HuH-7 (cell line): ENCODE results near the gene IHH.

Experiments
- DNase-seq: peaks from one replicate; pipeline ENCODE4 v3.0.0; 2011; ENCODE audit warnings: low spot score

Gene IHH

DNA sequence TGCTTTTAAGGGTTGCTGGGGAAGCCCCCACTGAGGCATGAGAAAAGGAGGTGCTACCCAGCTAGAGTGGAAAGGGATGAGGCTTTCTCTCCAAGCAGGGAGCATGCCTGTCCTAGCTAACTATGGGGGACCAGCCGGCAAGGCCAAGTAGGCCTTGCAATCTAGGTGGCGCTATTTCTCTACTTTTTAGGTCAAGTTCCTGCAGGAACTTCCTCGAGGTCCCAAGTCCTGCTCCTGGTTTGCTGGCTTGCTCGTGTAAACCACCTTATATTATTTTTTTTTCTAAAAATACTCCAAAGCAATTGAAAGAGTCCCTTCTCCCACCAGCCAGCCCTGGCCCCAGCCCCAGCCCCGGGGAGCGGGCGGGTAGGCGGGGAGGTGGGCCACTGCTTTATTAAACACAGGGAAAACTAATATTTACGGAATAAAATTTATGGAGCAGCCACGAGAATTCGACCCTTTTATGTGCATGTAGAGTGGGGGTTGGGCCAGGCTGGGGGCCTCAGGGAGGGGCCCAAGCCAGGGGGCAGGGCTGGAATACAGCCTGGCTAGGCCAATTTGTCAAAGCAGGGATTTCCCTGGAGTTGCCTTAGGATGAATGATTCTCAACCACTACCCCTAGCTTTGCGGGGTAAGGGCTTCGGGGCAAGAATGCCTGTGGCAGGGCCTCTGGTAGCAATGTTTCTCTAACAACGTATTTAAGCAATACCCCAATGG lies 12.8 kb upstream of the IHH start:
- DNase-seq = peak; percentile 65

DNA sequence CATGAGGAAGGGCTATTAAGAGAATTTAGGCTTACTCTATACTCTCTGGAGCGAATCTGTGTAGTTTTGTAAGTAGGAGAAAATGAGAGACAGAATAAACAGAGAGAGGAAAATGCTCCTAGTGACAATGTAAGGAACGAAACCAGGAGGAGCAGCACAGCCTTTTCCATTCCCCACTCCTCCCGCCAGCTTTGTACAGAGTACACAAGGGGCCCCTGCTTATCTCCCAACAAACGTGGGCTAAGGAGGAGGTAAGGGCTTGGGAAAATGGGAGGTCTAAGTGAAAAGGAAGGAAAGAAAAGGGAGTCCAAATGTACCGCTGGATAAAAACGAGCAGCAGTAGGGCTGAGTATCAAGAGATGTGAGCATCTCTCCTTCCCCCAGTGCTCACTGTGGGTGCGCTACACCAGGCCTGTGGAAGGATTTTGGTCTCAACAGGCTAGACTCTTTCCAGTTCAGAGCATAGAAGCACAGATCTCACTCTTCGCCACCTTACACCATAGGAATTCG lies 12.1 kb upstream of the IHH start:
- DNase-seq = no peak

DNA sequence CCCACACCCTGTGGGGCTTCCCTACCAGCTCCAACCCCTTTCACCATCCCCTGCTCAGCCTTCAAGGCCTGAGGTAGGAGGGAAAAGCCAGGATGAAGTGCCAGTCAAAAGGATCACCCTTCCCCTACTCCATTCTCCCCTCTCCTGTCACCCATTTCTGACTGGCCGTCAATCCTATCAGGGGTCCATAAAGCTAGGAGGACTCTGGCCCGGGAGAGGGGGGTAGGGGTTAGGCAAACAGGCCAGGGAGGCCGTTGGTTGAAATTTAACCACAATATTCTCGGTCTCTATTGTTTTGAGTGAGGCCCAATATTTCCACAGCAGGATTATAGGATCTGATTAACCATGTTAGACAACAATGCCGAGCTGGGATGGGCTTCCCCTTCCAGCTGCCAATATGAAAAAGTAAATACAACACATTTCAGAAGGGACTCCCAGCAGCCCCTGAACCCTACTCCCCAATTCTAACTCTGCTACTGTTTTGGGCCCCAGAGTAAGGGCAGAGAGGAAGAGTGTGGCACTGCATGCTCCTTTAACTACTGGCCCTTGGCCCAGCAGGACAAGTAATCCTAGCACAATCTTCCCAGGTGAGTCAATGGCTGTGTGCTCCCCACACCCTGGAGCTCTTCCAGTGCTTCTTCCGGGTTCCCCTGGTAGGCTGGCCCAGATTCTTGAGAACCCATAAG lies 10.6 kb upstream of the IHH start:
- peak; percentile 67 for DNase-seq

DNA sequence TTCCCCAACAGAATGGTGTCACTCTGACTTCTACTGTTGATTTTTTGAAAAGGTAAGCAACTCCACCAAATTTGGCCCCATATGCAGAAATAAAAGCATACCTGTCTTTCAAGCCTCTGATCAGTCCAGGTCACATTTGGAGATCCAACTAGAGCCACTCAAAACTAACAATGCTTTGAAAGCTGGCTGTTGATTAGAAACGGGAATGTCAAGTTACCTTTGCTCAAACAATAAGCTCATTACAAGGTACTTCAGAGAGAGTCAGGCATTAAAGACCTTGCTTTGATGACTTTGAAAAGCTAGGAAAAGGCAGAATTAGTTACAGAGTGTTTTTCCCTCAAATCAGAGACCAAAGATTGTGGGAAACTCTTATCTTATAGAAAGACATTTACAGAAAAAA lies 4.8 kb upstream of the IHH start:
- no peak for DNase-seq

DNA sequence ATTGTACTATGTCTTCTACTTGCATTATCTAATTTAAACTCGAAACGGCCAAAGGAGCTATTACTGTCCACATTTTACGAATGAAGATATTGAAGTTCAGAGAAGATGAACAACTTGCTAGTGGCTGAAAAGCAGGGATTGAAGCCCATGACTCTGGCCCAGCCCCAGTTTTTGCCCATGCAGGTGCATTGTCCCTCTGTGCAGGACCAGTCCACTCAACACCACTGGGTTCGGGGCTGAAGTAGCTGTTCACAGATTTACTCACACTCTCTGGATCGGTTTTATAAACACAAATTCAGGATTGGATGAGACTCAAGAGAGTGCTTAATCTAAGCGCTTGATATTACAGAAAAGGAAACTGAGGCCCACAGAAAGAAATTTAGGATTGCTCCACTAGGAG lies 1.4 kb upstream of the IHH start:
- no peak for DNase-seq

DNA sequence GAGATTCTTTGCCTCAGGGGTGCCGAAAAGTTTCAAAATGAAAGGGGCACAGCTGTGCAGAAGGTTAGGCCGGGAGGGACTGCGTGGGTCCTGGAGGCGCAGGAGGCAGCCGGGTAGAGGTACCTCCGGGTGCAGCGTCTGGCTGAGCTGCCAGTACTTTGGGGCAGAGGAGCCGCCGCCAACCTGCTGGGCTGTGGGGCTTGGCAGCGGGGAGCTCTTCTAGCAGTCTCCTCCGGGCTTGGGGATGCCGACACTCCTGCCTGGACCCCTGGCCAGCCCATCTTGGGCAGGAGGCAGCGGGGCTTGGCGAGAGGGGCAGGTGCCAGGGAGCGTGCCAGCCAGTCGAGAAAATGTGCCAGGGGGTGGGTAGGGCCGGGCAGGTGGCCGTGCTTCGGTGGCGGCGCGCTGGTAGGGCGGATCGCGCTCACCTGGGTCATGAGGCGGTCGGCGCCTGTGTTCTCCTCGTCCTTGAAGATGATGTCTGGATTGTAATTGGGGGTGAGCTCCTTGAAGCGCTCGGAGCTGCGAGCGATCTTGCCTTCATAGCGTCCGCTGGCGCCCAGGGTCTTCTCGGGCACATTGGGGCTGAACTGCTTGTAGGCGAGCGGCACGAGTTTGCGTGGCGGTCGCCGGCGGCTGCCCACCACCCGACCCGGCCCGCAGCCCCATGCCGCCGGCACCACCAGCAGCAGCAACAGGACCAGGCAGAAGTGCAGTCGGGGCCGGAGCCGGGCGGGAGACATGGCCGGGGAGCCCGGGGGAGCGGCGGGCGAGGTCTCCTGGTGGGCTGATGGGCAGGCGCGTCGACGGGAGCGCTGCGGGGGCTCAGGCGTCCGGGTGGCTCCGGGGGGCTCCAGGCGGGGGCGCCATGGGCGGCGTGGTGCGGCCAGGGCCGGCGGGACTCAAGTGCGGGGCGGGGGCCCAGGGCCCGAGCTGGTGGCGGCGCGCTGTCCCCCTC lies 717 bp downstream of the IHH start:
- peak; percentile 37 for DNase-seq

DNA sequence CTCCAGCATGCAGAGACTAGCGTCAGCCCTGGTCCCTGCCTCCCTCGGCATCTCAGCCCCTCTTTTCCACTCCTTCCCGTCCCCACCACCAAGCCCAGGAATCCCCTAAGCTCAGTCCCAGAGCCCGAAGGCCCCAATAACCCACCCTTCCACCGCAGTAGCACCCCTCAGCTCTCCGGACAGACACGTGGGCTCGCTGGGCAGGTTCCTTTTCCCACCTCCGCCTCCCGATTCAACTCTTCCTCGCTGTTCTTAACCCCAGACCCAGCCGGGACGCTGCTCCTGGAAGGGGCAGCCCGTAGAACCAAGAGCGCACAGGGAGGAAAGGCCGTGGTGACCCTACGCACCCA lies 1.4 kb downstream of the IHH start:
- peak; percentile 42 for DNase-seq

DNA sequence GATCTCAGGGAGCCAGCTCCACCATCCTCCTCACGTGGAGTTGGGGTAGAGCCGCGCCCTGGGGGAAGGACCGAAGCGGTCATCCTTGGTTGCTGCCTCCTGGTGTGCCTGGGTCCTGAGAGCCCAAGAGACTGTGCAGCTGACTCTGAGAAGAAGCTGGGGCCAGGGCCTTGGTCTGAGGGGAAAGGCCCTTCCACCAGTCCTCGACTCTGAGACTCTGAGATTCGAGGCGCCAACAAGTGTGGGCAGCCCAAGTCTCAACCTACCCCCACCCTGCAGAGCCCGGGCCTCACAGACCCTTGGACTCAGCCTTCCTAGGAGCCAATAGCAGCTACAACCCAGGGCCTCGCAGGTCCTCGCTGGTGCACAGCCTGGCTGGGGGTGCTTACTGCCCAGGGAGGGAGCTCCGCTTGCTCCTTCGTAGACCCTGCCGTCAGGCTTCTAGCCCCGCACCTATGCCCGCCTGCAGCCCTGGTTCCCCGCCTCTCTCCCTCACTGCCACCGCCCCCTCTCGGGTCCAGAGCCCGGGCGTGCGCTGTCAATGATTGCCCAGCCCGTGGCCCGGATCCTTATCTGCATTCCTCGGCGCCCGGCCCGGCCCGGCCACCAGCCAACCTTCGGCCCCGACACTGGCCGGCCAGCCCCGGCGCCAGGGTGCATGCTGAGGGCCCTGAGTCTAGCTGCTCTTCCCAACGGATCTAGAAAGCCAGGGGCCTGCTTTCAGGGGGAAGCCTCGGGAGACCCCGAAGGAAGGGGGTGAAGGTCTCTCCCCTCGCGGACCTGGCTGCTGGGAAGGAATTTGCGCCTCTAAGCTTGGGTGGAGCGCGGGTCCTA lies 2.0 kb downstream of the IHH start:
- peak; percentile 89 for DNase-seq

DNA sequence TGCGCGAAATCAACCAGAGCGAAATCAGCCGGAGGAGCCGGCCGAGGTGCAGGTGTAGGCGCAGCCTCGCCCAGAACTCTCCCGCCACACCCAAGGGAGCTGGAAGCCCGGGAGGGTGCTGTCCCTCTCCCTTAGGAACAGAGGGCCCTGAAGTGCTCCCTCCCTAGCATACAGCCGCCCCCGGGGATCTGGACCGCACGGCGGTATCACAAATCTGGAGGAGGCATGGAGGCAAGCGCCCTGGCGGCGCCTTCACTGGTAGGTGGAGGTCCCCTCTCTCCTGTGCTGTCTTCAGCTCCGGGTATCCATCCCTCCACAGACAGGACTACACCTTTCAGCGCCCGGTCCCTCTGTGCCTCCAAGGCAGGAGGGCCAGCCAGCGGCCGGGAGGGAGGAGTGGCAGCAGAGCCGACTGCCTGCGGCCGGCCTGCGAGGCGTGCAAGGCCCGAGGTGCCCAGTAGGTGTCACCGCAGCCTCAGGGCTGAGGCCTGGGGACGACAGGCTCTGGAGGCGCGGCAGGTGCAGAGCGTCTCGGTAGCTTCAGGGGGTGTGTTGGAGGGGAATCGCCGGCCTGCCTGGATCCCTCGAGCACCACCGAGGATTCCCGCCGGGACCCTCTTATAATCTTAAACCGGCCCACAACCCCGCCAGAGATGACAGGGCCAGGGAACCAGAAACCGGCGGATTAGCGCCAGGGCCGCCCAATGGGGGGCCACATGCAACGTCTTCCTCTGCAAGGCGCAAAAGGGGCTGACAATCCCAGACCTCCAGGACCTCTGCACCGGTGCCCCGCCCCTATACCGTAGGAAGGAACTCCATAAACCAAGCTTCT lies 2.8 kb downstream of the IHH start:
- peak; percentile 84 for DNase-seq

DNA sequence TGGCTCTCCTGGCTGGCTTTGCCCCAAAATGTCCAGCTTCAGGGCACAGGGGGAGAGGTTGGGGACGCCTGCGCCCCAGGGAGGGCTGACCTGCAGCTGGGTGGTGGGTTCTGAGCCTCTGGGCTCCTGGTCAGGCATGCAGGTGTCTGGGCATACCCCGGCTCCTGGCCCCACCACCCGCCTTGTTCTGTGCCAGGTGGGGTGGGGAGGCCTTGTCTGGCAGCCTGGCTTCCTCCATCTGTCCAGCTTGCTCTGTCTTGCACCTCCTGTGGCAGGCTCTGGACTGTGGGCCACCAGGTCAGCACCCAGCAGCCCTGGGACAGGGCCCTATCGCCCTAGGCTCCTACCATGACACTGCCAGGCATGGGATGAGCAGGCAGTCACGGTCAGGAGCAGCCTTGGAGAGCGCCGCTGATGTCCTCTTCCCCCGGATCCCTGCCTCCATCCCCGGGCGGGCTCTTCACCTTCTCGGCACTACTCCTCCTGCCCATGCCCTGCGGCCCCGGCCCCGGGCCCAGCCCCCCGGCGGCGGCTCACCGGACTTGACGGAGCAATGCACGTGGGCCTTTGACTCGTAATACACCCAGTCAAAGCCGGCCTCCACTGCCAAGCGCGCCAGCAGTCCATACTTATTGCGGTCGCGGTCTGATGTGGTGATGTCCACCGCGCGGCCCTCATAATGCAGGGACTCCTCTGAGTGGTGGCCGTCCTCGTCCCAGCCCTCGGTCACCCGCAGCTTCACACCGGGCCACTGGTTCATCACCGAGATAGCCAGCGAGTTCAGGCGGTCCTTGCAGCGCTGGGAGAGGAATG lies 3.6 kb downstream of the IHH start:
- DNase-seq = no peak

DNA sequence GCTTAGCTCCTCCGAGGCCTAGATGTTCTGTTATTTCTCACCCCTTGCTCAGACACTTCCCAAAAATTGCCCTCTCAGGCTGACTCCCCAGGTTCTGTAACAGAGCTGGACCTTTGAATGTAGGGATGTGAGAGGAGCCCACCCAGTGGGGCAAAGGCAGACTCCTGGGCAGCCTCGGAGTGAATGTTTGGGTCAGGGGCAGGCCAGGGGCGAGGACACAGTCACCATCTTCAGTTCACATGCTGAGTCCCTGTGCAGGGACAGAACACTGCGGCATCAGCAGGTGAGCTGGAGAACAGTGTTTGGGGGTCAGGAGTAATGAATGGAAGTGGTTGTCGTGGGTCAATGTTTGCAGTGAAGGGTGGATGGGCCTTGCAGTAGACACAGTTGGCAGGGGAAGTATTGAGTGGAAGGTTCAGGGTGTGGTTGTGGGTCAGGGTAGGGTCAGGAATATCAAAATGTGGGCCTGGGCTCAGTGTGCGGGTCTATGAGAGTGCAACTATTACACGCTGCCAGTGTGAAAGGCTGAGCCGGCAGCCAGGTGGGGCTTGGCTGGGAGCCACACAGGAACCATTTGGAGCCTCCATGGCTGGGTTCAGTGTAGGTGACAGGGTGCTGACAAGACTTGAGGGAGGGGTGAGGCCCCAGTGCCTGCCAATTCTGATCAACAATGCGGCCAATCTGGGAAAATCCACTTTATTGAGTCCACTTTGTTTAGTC lies 4.4 kb downstream of the IHH start:
- DNase-seq = no peak

DNA sequence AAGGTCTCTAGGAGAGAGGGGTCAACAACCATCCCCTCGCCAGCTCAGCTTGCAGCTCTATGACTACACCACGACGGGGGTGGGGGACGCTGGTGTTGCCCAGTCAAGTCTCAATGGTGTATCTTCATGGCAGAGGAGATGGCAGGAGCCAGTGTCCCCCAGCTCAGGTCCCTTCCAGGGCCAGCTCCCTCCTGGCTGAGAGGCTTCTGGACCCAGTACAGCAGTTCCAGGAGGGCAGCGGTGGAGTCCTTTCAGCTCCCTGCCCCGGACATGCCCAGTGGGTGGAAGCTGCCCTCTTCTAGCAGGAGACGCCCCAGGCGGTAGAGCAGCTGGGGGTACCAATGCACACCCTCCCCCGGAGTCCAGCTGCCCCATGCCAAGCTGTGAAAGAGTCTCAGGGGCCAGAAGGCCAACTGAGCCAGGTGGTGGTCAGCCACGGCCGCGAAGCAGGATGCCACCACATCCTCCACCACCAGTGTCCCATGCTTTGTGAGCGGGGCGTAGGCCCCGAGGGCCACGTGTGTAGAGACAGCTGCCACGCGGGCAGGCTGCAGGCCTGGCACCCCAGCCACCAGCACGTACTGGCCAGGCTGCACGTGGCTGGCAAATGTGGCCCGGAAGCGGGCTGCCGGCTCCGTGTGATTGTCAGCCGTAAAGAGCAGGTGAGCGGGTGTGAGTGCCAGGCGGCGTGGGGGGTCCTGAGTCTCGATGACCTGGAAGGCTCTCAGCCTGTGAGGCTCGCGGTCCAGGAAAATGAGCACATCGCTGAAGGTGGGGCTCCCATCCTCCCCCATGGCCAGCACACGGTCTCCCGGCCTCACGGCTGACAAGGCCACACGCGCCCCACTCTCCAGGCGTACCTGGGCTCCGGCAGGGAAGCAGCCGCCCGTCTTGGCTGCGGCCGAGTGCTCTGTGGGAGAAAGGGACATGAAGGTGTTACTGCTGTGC lies 5.5 kb downstream of the IHH start:
- DNase-seq = no peak

DNA sequence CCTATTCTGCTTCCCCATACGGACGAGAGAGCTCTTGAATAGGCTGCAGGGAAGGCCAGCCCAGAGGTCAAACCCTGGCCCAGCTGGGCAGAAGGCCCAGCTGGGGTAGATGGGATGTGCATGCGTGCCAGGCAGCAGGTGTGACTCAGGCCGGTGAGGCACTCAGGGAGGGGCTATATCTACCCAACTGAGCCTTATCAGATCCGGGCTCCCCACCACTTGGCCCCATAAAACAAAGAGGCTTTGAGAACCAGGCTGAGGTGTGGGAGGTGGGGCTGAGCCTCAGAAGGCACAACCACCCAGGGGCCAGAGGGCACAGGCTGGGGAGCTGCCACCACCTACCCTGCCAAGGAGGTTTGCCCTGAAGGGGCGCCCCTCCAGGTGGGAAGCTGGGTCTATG lies 11.4 kb downstream of the IHH start:
- DNase-seq = no peak

DNA sequence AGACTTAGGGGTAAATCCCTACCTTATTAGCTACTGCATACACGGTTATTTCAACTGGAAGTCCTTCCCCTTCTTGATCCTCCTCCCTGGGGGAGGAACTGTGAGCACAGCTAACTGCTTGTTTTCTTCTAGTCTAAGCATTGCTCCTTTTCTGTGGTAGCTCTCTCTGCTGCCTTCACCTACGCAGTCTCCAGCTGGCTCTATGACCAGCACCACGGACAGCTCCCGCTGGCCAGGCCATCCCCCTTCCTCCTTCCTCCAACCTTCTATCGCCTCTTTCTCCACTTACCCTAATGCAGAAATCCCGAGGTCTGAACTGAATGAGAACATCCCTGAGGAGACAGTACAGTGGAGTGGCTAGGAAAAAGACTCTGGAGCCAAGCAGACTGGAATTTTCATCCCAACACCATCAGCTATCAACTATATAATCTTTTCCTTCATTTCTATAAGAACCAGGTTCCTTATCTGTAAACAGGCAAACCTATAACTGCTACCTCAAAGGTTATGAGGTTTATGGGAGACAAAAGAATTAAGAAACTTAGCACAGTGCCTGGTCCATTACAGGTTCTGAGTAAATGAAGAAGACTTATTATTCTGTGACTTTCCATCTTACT lies 14.7 kb downstream of the IHH start:
- DNase-seq = peak; percentile 62

DNA sequence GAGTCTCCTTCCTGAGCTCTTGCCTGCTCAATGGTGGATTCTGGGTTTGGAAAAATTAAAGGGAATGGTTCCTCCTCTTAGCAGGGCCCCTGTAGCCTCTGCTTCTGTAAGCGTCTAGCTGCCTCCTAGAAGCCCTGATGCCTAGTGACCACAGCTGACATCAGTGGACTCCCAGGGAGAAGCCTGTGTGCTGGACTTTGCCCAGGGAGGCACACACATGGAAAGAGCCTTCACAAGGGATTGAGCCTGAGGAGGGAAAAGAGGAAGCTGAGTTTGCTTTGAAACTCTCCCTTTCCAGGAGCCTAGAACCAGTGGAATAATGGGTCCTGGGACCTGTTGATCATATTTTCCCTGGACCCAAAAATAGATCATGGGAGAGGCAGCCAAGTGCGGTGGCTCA lies 18.0 kb downstream of the IHH start:
- DNase-seq = peak; percentile 73

DNA sequence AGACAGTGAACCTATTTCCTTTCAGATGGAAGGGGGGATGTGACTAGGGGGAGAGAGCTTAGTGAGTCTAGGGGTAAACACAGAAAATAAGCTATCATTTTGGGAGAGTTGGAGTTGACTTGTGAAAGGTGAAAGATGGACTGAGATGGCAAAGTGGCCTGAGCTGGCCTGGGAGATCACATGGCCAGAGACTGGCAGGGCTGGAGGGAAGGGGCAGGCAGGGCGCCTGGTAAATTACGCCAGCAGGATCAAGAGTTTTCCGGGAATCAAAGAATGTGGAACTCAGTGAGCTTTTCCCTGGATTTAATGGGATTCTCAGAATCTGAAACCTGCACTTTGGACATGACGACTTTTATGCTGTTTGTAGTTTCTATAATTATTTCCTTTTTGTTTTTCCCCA lies 18.6 kb downstream of the IHH start:
- DNase-seq = no peak

DNA sequence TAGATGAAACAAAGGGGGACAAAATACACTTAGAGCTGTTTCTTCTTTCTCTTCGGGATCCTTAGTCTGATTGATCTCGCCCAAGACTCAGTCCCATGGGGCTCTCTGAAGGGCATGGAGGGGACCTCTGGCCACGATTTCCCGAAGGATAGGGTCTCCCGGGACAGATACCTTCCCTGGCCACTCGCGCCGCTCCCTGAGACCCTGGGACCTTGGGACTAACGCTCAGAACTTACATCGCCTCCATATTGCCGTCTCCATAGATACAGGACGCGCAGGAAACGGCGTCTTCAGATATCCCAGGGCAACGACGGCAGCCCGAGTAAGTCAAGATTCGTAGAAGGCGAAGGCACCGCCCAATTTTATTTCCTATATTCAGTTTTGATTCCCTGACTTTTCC lies 19.5 kb downstream of the IHH start, which contains the start of gene CFAP65:
Gene CFAP65, minus strand, starts transcription at position 265 of the 400 bp plus-strand sequence. CDS start 2,468 bp downstream, outside the sequence.
- DNase-seq = no peak

DNA sequence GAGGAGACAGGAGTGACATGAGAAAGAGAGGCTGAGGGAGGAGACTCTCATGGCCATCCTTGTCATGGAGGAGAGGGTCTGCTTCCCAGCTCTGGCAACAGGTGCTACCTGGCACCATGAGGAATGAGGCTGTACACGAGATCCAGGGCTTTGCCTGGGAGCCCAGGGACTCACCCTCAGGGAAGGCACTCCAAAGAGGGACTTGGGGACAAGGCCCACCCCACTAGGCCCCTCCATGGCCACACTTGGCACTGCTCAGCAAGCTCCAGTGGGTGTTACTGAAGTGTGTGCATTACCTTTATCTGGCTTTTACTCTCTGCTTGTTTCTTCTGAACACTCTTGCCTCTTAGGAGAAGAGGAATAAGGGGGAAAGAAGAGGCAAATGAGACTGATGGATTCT lies 22.1 kb downstream of the IHH start:
- DNase-seq = no peak
